HG02943 (cell line): ENCODE data around the gene SOX30.
"Not testable (repeated sequence)": the region's sequence is repeated elsewhere in the genome, so short reads cannot be mapped to it uniquely, and the experiment has no call there.

Source experiments
- ATAC-seq: cut with Tn5 transposase; IDR thresholded peaks from one replicate; pipeline ENCODE4 v1.9.1; 2021; ENCODE audit warnings: mild to moderate bottlenecking, low read depth, moderate library complexity; ENCODE audit not compliant: unreplicated experiment

The SOX30 gene

DNA sequence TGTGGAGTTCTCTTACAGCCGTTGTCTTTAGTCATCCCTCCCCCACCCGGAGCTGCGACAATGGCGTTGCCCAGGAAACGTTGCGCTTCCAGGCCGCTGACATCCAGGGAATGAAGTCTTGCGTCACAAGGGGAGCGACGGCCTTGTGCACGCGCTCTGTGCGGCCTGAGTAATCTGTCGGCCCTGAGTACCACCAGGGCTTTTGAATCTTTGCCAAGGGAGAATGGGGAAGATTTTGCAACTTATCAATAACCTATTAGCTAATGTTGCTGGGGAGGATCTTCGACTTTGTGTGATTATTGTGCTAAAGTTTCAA is at the start of gene SOX30:
SOX30 (minus strand) TSS at position 62 of the 316 bp plus-strand sequence. CDS start 360 bp downstream, outside the sequence.
- no peak for ATAC-seq

DNA sequence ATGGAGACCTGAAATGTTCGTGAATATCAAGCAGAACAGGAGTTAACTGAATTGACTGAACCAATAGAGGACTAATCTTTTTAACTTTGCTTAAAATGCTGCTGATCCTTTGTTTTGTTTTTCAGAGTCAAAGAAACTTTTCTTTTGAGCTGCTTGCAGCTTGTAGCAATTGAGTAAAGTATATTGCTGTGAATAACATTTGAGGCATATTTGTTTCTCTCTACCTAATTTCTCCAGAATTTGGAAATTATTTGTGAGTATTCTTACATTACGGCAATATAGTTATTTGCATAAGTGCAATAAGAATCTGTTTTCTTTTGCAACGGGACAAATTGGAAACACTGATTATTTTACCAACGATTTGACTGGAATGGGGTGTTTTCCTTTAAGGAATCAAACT is 46.4 kb upstream of the SOX30 start:
- ATAC-seq: not testable (repeated sequence)

DNA sequence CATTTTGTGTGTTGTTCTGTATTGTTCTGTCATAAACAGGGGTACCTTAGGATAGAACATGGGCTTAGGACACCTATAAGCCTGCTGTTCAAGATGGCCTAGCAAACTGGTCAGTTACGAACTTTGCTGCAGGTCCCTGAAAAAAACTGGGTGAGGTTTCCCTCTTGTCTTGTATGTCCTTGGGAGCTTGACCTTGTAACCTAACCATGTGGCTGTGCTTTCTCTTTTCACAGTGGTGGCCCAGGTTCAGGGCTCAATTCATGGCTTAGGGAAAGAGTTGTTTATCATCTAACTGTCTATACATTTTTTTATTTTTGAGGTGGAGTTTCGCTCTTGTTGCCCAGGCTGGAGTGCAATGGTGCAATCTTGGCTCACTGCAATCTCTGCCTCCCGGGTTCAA is 43.9 kb upstream of the SOX30 start:
- not testable (repeated sequence) for ATAC-seq

DNA sequence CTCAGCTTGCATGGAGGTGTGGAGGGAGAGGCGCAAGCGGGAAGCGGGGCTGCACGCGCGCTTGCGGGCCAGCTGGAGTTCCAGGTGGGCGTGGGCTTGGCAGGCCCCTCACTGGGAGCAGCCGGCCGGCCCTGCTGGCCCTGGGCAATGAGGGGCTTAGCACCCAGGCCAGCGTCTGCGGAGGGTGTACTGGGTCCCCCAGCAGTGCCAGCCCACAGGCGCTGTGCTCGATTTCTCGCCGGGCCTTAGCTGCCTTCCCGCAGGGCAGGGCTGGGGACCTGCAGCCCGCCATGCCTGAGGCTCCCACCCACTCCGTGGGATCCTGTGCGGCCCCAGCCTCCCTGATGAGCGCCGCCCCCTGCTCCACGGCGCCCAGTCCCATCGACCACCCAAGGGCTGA is 41.6 kb upstream of the SOX30 start:
- ATAC-seq: not testable (repeated sequence)

DNA sequence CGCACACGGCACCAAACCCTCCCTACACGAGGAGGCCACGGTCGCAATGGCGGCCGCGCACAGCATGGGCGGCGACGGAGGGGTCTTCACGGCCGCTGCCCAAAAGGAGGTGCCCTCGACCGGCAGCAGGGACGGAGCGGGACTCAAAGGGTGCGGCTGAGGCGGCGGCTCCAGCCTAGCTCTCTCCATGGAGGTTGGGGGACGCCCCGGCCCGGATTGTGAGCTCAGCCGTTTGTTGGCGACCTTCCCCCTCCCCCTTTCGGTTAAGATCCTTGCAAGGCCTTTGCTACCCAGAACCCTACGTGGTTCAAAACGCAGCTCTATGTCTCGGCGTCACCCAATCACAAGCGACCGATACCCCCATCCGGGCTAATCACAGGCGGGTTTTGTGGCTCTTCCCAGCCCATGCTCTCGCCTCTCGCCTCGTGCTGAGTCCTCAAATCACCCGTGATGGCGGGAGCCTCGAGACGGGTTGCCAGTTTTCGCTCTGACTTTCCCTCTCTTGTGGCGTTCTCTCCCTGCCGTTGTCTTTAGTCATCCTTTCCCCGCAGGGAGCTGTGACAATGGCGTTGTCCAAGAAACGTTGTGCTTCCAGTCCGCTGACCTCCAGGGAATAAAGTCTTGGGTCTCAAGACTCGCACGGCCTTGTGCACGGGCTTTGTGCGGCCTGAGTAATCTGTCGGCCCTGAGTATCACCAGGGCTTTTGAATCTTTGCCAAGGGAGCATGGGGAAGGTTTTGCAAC is 38.6 kb upstream of the SOX30 start:
- ATAC-seq: no peak

DNA sequence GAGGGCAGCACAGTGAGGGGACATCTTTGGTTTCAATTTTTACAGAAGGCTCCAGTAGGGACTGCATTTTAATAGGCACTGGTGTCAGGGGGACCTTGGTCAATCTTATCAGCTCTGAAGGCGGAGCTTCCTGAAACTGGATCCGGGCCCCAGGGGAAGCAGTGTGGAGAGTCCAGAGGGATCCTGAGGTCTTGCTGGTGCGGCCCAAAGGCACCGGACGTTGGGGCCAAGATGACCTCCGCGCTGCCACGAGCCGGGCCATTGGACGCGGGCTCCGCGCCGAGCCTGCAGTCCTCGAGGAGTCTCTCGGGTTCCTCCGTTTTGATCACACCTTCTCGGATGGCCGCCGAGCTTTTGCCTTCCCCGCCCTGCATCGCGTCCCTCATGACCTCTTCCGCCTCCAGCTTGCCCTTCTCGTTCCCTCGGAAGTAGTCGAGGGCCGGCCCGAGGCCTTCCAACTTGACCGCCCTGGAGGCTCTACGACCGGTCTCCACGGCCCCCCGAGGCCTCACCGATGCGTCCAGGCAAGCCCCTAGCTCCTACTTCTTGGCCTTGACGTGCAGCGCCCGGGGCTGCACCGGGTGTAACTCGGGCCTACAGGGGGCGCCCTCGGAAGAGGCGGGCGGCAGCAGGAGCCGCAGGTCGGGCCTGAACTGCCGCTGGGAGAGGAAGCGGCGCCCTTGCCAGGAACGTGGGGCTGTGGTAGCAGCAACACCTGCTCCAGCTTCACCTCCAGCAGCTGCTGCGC is 37.9 kb upstream of the SOX30 start:
- no peak for ATAC-seq

DNA sequence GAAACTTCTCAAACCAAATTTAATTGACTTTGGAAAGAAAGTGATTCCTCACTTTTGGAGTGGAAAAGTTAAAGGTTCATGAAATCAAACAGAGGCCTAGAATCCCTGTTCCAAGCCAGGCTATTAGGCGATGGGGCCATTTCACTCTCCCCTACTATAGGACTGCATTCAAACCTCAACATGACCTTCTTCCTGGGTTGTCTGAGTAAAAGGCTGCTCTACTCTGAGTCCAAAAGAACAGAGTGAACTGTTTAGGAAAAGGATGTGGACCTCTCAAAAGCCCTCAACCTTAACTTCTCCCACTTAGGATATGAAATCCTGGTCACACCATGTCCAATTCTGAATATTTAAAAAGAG is 34.9 kb upstream of the SOX30 start:
- no peak for ATAC-seq

DNA sequence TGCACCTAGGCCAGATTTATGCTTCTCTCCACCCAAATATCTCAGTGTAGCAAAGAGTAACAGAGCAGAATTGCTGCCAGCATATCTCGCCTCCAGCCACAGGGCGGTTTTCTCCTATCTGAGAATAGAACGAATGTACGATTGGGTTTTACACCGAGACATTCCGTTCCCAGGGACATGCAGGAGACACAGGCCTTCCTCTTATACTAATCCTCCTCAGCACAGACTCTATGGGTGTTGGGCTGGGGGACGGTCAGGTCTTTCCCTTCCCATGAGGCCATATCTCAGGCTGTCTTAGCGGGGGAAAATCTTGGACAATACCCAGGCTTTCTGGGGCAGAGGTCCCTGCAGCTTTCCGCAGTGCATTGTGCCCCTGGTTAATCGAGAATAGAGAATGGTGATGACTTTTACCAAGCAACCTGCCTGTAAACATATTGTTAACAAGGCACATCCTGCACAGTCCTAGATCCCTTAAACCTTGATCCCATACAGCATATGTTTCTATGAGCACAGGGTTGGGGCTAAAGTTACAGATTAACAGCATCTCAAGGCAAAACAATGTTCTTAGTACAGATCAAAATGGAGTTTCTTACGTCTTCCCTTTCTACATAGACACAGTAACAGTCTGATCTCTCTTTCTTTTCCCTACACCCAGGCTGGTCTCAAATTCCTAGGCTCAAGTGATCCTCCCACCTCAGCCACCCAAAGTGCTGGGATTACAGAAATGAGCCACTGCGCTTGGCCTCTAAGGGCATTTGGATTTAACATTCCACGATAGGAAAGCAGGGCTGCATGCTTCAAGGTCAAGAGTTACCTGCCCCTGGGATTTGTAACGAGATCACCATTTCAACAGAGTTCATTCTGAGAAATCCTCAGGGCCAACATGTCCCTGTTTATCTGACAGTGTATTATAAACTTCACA is 34.3 kb upstream of the SOX30 start:
- ATAC-seq: not testable (repeated sequence)

DNA sequence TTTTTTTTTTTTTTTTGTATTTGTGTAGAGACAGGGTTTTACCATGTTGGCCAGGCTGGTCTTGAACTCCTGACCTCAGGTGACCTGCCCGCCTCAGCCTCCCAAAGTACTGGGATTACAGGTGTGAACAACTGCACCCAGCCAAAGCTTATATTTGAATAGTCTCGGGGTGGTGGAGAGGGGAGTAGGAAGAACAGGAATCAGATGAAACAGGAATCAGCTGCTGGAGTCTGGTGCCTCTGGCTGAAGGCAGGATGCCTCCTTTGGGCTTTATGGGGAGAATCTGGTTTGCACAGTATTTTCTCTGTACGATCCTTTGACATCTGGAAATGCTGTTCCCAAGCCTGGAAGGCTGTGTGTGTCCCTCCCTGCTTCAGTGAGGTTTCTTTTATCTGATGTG is 30.0 kb upstream of the SOX30 start:
- no peak for ATAC-seq

DNA sequence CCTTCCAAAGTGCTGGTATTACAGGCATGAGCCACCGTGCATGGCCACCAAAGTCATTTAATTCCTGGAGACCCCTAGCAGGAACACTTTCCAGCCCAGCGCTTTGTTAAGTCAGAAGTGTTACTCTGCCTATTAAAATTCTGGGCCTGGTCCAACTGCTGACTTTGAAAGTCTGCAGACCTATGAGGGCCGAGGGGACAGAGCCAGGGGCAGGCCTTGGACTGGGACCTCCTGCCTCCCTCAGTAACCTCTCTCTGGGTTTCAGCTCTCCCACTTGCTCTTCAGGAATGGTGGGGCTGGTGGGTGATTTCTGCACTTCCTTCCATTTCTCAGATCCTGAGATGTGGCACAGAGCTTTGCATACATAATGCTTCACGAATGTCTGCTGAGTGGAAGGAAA is 28.8 kb upstream of the SOX30 start:
- ATAC-seq: no peak

DNA sequence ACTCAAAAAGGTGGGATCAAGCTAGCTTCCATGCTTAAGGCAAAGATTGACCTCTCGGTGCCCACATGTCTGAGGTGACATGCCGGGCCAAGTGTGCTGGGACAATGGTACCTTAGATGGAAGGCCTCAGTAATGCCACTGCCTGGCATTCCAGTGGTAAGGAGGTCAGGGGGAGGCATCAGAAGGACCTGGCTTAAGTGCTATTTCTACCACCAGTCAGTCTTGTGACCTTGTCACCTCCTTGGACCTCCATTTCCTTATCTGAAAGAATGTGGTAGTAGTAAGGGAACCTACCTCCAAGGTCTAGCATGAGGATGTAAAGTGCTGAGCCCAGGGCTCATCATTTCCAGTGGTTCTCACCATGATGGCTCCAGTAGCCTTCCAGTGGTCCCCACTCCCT is 28.0 kb upstream of the SOX30 start:
- ATAC-seq: no peak

DNA sequence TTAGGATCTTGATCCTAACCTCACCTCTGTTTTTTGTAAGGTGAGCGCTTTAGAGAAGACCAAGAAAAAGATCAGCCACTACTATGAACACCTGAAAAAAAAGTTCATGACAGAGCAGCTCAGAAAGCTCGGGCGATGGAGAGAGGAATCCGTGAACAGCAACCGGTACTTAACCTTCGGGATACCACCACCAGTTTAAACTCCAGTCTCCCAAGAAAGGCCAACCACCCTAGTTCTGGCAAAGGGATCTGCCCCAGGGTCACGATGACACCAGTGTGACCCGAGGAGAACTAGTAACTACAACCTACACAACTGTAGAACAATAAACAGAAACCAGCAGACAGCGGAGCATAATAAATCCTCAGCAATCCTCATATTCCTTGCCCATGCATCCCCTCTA is 27.6 kb upstream of the SOX30 start:
- ATAC-seq: no peak

DNA sequence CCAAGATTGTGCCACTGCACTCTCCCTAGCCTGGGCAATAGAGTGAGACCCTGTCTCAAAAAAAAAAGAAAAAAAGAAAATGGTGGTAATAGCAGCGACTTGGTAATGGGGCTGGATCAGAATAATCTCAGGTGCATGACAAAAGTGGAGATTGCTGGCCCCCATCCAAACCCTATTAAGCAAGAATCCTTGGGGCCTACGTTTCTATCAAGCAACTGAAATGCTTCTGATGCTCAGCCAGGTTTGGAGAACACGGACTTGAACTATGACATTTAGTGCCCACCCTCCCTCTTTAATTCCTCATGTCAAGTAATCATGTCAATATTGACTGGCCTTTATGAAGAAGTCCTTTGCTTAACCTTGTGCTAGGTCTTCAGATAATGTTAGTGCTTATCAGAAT is 25.7 kb upstream of the SOX30 start:
- no peak for ATAC-seq

DNA sequence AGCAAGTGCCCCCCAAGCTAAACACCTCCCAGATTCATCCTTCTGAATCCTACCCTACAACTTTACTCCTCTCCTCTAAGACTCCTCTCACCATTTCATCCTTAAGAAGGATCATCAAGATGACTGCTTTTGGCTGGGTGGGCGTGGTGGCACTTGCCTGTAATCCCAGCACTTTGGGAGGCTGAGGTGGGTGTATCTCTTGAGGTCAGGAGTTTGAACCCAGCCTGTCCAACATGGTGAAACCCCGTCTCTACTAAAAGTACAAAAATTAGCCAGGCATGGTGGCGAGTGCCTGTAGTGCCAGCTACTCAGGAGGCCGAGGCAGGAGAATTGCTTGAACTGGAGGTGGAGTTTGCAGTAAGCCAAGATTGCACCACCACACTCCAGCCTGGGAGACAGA is 22.1 kb upstream of the SOX30 start:
- ATAC-seq: not testable (repeated sequence)

DNA sequence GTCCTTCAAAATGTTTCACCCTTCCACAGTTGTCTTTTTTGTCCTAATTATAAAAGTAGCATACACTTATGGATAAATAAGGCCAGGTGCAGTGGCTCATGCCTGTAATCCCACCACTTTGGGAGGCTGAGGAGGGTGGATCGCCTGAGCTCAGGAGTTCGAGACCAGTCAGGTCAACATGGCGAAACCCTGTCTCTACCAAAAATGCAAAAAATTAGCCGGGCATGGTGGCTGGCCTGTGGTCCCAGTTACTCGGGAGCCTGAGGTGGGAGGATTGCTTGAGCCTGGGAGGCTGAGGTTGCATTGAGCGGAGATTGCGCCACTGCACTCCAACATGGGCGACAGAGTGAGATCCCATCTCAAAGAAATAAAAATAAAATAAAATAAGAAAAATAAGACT is 20.7 kb upstream of the SOX30 start:
- no peak for ATAC-seq

DNA sequence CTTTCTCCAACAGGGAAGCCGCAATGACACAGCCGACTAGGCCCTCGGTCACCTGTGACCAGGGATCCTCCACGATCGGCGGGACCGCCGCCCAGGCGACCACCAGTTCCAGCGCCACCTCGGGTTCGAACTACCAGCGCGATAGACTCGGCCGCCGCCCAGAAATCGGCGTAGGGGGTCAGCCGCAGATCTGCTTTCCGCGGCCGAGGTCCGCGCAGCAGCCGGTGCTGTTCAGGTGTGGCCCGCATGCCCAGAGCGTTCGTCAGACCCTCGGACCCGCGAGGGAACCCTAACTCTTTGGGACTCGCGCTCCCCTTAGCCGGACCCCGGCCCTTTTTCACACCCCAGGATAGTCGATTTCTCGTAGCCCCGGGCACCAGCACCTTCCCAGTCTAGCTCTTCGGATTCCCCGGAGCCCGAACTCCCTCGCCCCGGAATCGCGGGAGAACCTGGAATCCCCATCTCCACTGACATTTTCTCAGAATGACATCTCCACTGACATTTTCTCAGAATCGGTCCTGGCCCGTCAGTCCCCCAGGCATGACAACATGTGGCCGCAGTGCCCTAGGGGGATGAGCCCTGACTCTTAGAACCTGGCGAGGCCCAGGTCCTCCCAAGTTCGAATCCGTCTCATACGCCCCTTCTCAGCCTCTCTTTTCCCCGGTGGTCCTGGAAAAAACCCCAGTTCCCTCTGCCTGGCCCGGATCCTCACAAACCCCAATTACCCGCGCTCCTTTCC is 19.5 kb upstream of the SOX30 start:
- no peak for ATAC-seq

DNA sequence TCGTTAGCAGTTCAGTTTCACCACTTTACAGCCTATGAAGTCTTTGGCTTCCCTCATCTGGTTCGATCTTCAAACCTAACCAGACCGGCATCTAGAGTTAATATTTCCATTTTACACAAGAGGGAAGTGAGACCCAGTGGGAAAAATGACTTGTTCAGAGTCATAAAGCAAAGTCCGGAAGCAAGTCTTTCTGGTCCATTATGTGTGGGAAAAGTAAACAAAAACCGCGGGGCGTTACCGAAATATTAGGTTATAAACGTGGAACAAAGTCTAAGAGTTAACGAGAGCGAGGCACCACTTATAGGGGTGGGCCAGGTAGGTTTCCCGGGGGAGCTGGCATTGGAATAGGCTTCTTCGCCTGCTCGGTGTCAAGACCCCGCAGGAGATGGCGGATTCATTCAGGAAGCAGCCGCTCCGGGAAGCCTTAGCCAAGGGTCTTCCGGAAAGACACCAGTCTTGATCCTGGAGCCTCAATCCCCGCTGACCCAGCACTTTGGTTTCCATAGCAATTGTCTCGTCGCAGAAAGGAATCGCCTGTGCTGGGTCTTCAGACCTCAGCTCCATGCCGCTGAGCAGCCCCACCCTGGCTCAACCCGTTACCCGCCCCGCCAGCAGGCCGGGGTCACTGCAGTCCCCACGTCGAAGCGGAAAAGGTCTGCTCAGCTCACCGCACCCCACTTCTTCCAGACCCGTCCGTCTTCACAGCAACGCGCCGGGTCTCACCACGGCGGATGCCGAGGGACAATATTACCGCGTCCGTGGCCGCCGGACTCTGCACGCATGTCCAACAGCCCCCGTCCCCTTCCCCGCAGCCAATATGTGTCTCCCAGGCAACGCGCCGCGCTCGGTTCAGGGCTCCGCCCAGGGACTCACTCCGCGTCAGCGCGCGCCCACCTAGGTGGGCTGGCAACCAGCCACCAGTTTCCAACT is 18.7 kb upstream of the SOX30 start, which contains the start of gene C5orf52:
C5orf52 (plus strand) TSS at position 872 of the 930 bp plus-strand sequence. CDS start 82 bp downstream, outside the sequence.
- no peak for ATAC-seq

DNA sequence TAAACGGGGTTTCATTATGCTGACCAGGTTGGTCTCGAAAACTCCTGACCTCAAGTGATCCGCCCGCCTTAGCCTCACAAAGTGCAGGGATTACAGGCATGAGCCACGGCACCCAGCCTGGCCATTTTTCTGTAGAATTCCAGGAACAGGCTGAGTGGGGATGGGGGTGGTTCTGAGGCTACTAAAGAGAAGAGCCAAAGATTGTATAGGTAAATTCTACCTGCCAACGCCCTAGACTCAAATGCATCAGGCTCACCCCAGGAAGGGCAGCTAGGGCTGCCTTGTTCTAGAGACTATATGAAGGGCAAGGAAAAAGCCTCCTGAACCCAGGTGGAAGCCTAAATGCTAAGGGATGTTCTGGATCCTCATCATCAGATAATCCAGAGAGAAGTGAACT is 17.5 kb upstream of the SOX30 start:
- no peak for ATAC-seq

DNA sequence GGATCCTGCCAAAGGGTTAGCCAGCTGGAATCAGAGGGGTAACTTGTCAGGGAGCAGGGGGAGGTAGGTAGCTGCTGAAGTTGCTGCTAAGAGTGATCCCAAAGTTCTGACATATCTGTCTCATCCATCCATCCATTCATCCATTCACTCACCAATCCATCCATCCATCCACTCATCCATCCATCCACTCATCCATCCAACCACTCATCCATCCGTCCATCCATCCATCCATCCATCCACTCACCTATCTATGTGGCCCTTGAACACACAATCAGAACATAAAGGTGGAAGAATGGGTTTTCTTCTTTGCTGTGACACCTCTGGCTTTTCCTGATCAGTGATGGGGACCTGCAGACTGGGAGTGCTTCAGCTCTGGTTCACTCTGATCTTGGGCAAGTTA is 16.1 kb upstream of the SOX30 start:
- no peak for ATAC-seq
